K562 (cell line): ENCODE results near the gene ZNF628. TPM values are rescaled to one million over a fixed set of nuclear protein-coding genes. Genes with fewer than 3 reads are reported as not detected.

ENCODE experiments used
- SUPT5H ChIP-seq: fragments of 450-650 bp; IDR thresholded peaks from 2 replicates; pipeline ENCODE4 v1.6.1; 2016
- ZBTB40 ChIP-seq, 2 experiments: fragments of 450-650 bp in 1 of 2; sonication (generic) in 1 of 2; formaldehyde crosslinking in 1 of 2; IDR thresholded peaks; 2 replicates each; pipeline versions ENCODE4 v1.7.1 to v1.9.0; 2016 to 2022; ENCODE audit warnings: inconsistent platforms in 1 of 2, mild to moderate bottlenecking in 1 of 2, missing genetic modification reagents in 1 of 2
- polyA plus RNA-seq, 8 experiments: library from polyadenylated mRNA; depleted of rRNA in 4 of 8; stranded (reverse) in 5 of 8; unstranded in 3 of 8; fragments of >200 nt; fragmentation: Nextera tagmentation in 2 of 8; fragmentation: Illumina TruSeq in 1 of 8; extraction: Ambion mirVana in 2 of 8; extraction: Trizol in 1 of 8; gene quantifications; 2 replicates each; pipeline versions ENCODE4 v1.2.1 to v1.2.3, GENCODE V29; 2011 to 2014; ENCODE audit warnings: inconsistent platforms in 1 of 8, missing spikeins in 1 of 8
- total RNA-seq, 7 experiments: library from RNA; depleted of rRNA in 6 of 7; stranded (reverse); fragments of >200 nt in 6 of 7; fragmentation: Illumina TruSeq in 2 of 7; extraction: Trizol in 2 of 7; gene quantifications; 2 replicates each; pipeline versions ENCODE4 v1.2.1 to v1.2.3, GENCODE V29; 2011 to 2021; ENCODE audit warnings: low replicate concordance in 1 of 7

ZNF628 gene
- total and polyA plus RNA-seq, 9 of the 15 experiments (the other 6 are each of a cell fraction or from before 2014, with no cell fraction given): 0.13 to 13.6 (median 2.2) TPM; not detected in 3

- TF ChIP-seq ZBTB40 (IDR thresholded peaks at IDR 0.05): no peak
- TF ChIP-seq ZBTB40 (CRISPR knock-in tag; IDR thresholded peaks at IDR 0.05): no peak
- 0 out of 2 replicates have a peak, but pooled peaks have one; percentile 9 for TF ChIP-seq SUPT5H
Observed at GRCh38 chr19:55479045-55479444, 2.6 kb downstream of the ZNF628 start (continued).
